ENCODE measurements around the gene MYO1A. TPM values are rescaled to one million over a fixed set of nuclear protein-coding genes. Genes with fewer than 3 reads are reported as not detected.

MYO1A gene
- total RNA-seq, 1 experiment from 2014 or later: 0.26 TPM

GRCh38 chr12:57098546-57098945 is 48.6 kb upstream of the MYO1A start:
- H3K4me1 Mint-ChIP-seq: peaks cover 23% of the 10 kb centered on the region in 2 experiments
- Histone ChIP-seq H2BK12ac (ENCODE audit: insufficient read length, low read depth, low read length) (no peak overlapping the region), H3K23me2 (ENCODE audit: insufficient read length, low read depth, low read length, poor library complexity, severe bottlenecking) (no peaks in the 10 kb centered on the region), H2AK5ac (ENCODE audit: insufficient read length, low read length) (no peak overlapping the region), H3K4me2 (ENCODE audit: insufficient read depth, insufficient read length, low read length) (no peak overlapping the region), H4K91ac (ENCODE audit: insufficient read length, low read depth, low read length) (no peak overlapping the region), H4K5ac (ENCODE audit: insufficient read length, low read depth, low read length) (no peak overlapping the region), H3K9ac (ENCODE audit: extremely low read depth, insufficient read length, low read length) (no peak overlapping the region), H3K23ac (ENCODE audit: insufficient read length, low read depth, low read length) (no peak overlapping the region), H2BK5ac (ENCODE audit: insufficient read length, low read length) (no peak overlapping the region), H2BK20ac (ENCODE audit: low read depth, low read length, poor library complexity, severe bottlenecking) (no peak overlapping the region), H3K56ac (ENCODE audit: insufficient read length, low read depth, low read length) (no peak overlapping the region), H3K14ac (ENCODE audit: insufficient read depth, low read length) (no peak overlapping the region; the same call in 1 of the 2 replicates), H2BK15ac (ENCODE audit: low read depth, low read length) (no peak overlapping the region), H4K8ac (replicated peaks; ENCODE audit: insufficient read length, low read depth, low read length) (no peak overlapping the region), H3K79me2 (ENCODE audit: insufficient read depth, low read length) (no peaks in the 10 kb centered on the region), H3T11ph (ENCODE audit: low read length) (no peak overlapping the region), H2AFZ (ENCODE audit: low read length) (no peak overlapping the region), H3K4me1 (ENCODE audit: insufficient read depth, low read length) (no peaks in the 10 kb centered on the region; the same call in 1 of the 2 replicates), H3K27me3 (ENCODE audit: insufficient read depth, low read length) (no peaks in the 10 kb centered on the region), H4K20me1 (ENCODE audit: control insufficient read depth, insufficient read depth, insufficient read length) (no peaks in the 10 kb centered on the region), H3K4ac (ENCODE audit: low read depth, low read length) (no peak overlapping the region), H3K27ac (ENCODE audit: insufficient read length, low read depth, low read length) (no peak overlapping the region), H2BK120ac (ENCODE audit: low read depth, low read length, poor library complexity, severe bottlenecking) (no peak overlapping the region), H3K9me3 (ENCODE audit: control insufficient read depth, low read depth, low read length) (no peaks in the 10 kb centered on the region), H3K18ac (ENCODE audit: insufficient read length, low read depth, low read length) (no peak overlapping the region), H3K79me1 (ENCODE audit: insufficient read depth, low read depth, low read length, poor library complexity, severe bottlenecking) (no peaks in the 10 kb centered on the region)
- H3K27ac Mint-ChIP-seq: peak overlapping the region in 1 of 3 experiments; percentile 49; a peak in 3 of 7 replicates
- H3K36me3 Mint-ChIP-seq (ENCODE audit: insufficient read depth in 1 of 3, low read depth in 3 of 3): peaks cover 5 to 63% (median 52%) of the 10 kb centered on the region in 3 experiments
- WGBS (ENCODE audit: extremely low coverage, insufficient read length, low lambda C conversion rate): no CpG with 5 or more reads among the region's 1 CpG
- H3K4me3 Mint-ChIP-seq: 0 out of 5 replicates have a peak overlapping the region, but pooled peaks of 1 of the 2 experiments have one; percentile 25
- H3K9me3 Mint-ChIP-seq: no peaks in the 10 kb centered on the region
- no peak for DNase-seq
- no peaks in the 10 kb centered on the region; the same call in 1 of the 2 replicates for H3K27me3 Mint-ChIP-seq (ENCODE audit: low read depth)
- no peak for TF ChIP-seq CTCF (conservative IDR thresholded peaks at IDR 0.05)

All from H9 (cell line).